ENCODE results near the gene RPL29.

The RPL29 gene

GRCh38 chr3:51974963-51975851, 20.5 kb downstream of the RPL29 start, which contains the start of gene ABHD14A:
ABHD14A (plus strand) TSS chr3:51975064; CDS start chr3:51975136, 72 bp downstream.
- Histone ChIP-seq H3K36me3 (replicated peaks in 1 of 2; ENCODE audit: control insufficient read depth in 2 of 2, insufficient read depth in 2 of 2, low read length in 2 of 2) (no peaks in the 10 kb centered on the region), H3K9me3 (replicated peaks in 1 of 2; ENCODE audit: control insufficient read depth in 2 of 2, insufficient read depth in 1 of 2, low read depth in 1 of 2, low read length in 2 of 2) (no peaks in the 10 kb centered on the region), H4K8ac (ENCODE audit: low read depth, low read length) (peak within 1 kb of the TSS; percentile 8), H3K27me3 (ENCODE audit: control insufficient read depth in 3 of 3, insufficient read depth in 3 of 3, low read depth in 1 of 3, low read length in 3 of 3) (peaks cover 0 to 2% (median 0%) of the 10 kb centered on the region in 3 experiments), H3K79me1 (ENCODE audit: low read depth, low read length) (no peaks in the 10 kb centered on the region), H3K14ac (ENCODE audit: low read length) (peak within 1 kb of the TSS; percentile 11), H3K18ac (ENCODE audit: low read length) (peak within 1 kb of the TSS; percentile 94), H3K4me3 (ENCODE audit: low read length in 2 of 2) (peak within 1 kb of the TSS; percentile 69 to 76), H3K9ac (ENCODE audit: low read depth, low read length, poor library complexity) (peak within 1 kb of the TSS; percentile 71), H3K23ac (ENCODE audit: low read depth, low read length, poor library complexity) (peak within 1 kb of the TSS; percentile 76), H2BK12ac (ENCODE audit: low read length) (peak within 1 kb of the TSS; percentile 96), H3K4me2 (ENCODE audit: insufficient read depth, low read length, poor library complexity, severe bottlenecking) (peak within 1 kb of the TSS; percentile 93), H2BK5ac (ENCODE audit: low read length) (peak within 1 kb of the TSS; percentile 39), H4K91ac (ENCODE audit: low read depth, low read length, poor library complexity) (peak within 1 kb of the TSS; percentile 77), H2AFZ (ENCODE audit: low read length) (peak within 1 kb of the TSS; percentile 98), H2AK5ac (ENCODE audit: low read depth, low read length) (peak within 1 kb of the TSS; percentile 78), H3K4ac (ENCODE audit: low read length) (peak within 1 kb of the TSS; percentile 1), H3K27ac (replicated peaks; ENCODE audit: low read length) (no peak within 1 kb of the TSS), H3K4me1 (ENCODE audit: control insufficient read depth in 2 of 2, insufficient read depth in 1 of 2, low read depth in 1 of 2, low read length in 2 of 2) (peaks cover 18 to 21% of the 10 kb centered on the region in 2 donors), H2BK15ac (ENCODE audit: low read length) (peak within 1 kb of the TSS; percentile 84), H2BK120ac (ENCODE audit: low read depth, low read length) (no peak within 1 kb of the TSS)
- WGBS, 2 donors (ENCODE audit: extremely low coverage in 2 of 2, insufficient read length in 2 of 2, insufficient replicate concordance in 1 of 2) = no CpG with 5 or more reads among the region's 63 CpGs
- DNase-seq (ENCODE audit: low spot score) = peak; percentile 68

- Histone ChIP-seq H3K27ac (replicated peaks; ENCODE audit: low read length) (no peak overlapping the region), H3K4ac (ENCODE audit: low read length) (peak overlapping the region; percentile 1), H2BK120ac (ENCODE audit: low read depth, low read length) (no peak overlapping the region), H2BK5ac (ENCODE audit: low read length) (peak overlapping the region; percentile 8), H4K8ac (ENCODE audit: low read depth, low read length) (peak overlapping the region; percentile 8), H3K23ac (ENCODE audit: low read depth, low read length, poor library complexity) (peak overlapping the region; percentile 13), H2AK5ac (ENCODE audit: low read depth, low read length) (peak overlapping the region; percentile 42), H3K9me3 (replicated peaks in 1 of 2; ENCODE audit: control insufficient read depth in 2 of 2, insufficient read depth in 1 of 2, low read depth in 1 of 2, low read length in 2 of 2) (no peaks in the 10 kb centered on the region), H3K79me1 (ENCODE audit: low read depth, low read length) (no peaks in the 10 kb centered on the region), H3K14ac (ENCODE audit: low read length) (no peak overlapping the region), H4K91ac (ENCODE audit: low read depth, low read length, poor library complexity) (peak overlapping the region; percentile 77), H3K4me1 (ENCODE audit: control insufficient read depth in 2 of 2, insufficient read depth in 1 of 2, low read depth in 1 of 2, low read length in 2 of 2) (peaks cover 18 to 23% of the 10 kb centered on the region in 2 donors), H3K4me2 (ENCODE audit: insufficient read depth, low read length, poor library complexity, severe bottlenecking) (peak overlapping the region; percentile 93), H2BK12ac (ENCODE audit: low read length) (peak overlapping the region; percentile 96), H3K9ac (ENCODE audit: low read depth, low read length, poor library complexity) (peak overlapping the region; percentile 71), H2AFZ (ENCODE audit: low read length) (peak overlapping the region; percentile 98), H3K4me3 (ENCODE audit: low read length in 2 of 2) (peak overlapping the region; percentile 69 to 76), H3K18ac (ENCODE audit: low read length) (peak overlapping the region; percentile 94), H2BK15ac (ENCODE audit: low read length) (peak overlapping the region; percentile 84), H3K36me3 (replicated peaks in 1 of 2; ENCODE audit: control insufficient read depth in 2 of 2, insufficient read depth in 2 of 2, low read length in 2 of 2) (no peaks in the 10 kb centered on the region), H3K27me3 (ENCODE audit: control insufficient read depth in 3 of 3, insufficient read depth in 3 of 3, low read depth in 1 of 3, low read length in 3 of 3) (peaks cover 0 to 2% (median 0%) of the 10 kb centered on the region in 3 experiments)
- no CpG with 5 or more reads among the region's 30 CpGs for WGBS, 2 donors (ENCODE audit: extremely low coverage in 2 of 2, insufficient read length in 2 of 2, insufficient replicate concordance in 1 of 2)
- DNase-seq (ENCODE audit: low spot score) = no peak
Measured at GRCh38 chr3:51974277-51974962, 21.3 kb downstream of the RPL29 start.

- Histone ChIP-seq H3K14ac (ENCODE audit: low read length) (no peak overlapping the region), H4K8ac (ENCODE audit: low read depth, low read length) (no peak overlapping the region), H3K36me3 (replicated peaks in 1 of 2; ENCODE audit: control insufficient read depth in 2 of 2, insufficient read depth in 2 of 2, low read length in 2 of 2) (no peaks in the 10 kb centered on the region), H3K18ac (ENCODE audit: low read length) (peak overlapping the region; percentile 52), H3K4ac (ENCODE audit: low read length) (no peak overlapping the region), H4K91ac (ENCODE audit: low read depth, low read length, poor library complexity) (peak overlapping the region; percentile 58), H2BK120ac (ENCODE audit: low read depth, low read length) (no peak overlapping the region), H2BK5ac (ENCODE audit: low read length) (no peak overlapping the region), H3K4me1 (ENCODE audit: control insufficient read depth in 2 of 2, insufficient read depth in 1 of 2, low read depth in 1 of 2, low read length in 2 of 2) (peaks cover 40 to 41% of the 10 kb centered on the region in 2 donors), H3K27ac (replicated peaks; ENCODE audit: low read length) (no peak overlapping the region), H3K4me3 (ENCODE audit: low read length in 2 of 2) (no peak overlapping the region), H3K9me3 (replicated peaks in 1 of 2; ENCODE audit: control insufficient read depth in 2 of 2, insufficient read depth in 1 of 2, low read depth in 1 of 2, low read length in 2 of 2) (no peaks in the 10 kb centered on the region), H3K27me3 (ENCODE audit: control insufficient read depth in 3 of 3, insufficient read depth in 3 of 3, low read depth in 1 of 3, low read length in 3 of 3) (peaks cover 0 to 2% (median 0%) of the 10 kb centered on the region in 3 experiments), H3K79me1 (ENCODE audit: low read depth, low read length) (peaks cover 2% of the 10 kb centered on the region), H3K9ac (ENCODE audit: low read depth, low read length, poor library complexity) (peak overlapping the region; percentile 25), H2AFZ (ENCODE audit: low read length) (no peak overlapping the region), H3K23ac (ENCODE audit: low read depth, low read length, poor library complexity) (no peak overlapping the region), H3K4me2 (ENCODE audit: insufficient read depth, low read length, poor library complexity, severe bottlenecking) (no peak overlapping the region), H2BK12ac (ENCODE audit: low read length) (no peak overlapping the region), H2AK5ac (ENCODE audit: low read depth, low read length) (peak overlapping the region; percentile 4), H2BK15ac (ENCODE audit: low read length) (peak overlapping the region; percentile 87)
- WGBS, 2 donors (ENCODE audit: extremely low coverage in 2 of 2, insufficient read length in 2 of 2, insufficient replicate concordance in 1 of 2) = no CpG with 5 or more reads among the region's 11 CpGs
- no peak for DNase-seq (ENCODE audit: low spot score)
Measured at GRCh38 chr3:51971350-51971749, 24.3 kb downstream of the RPL29 start.
